Caco-2 (cell line): Measurements from ENCODE around the gene CDK5RAP3. TPM values are rescaled to one million over a fixed set of nuclear protein-coding genes. Genes with fewer than 3 reads are reported as not detected.
"Not testable (repeated sequence)": the region's sequence is repeated elsewhere in the genome, so short reads cannot be mapped to it uniquely, and the experiment has no call there.

Experiments
- BruUV-seq: library from RNA; stranded (reverse); fragments of 400-500 nt; replicated peaks from 2 replicates; lab custom pipeline; 2021; lab: Mats Ljungman, UMichigan
- CTCF ChIA-PET: fragments of 300-600 bp; sonication (Branson Sonifier 250); formaldehyde crosslinking; loops from one replicate; lab custom pipeline; 2022; ENCODE audit warnings: antibody characterized with exemption; lab: Charles Lee
- POLR2A ChIA-PET: fragments of 300-600 bp; sonication (Branson Sonifier 250); formaldehyde crosslinking; loops from one replicate; lab custom pipeline; 2022; ENCODE audit warnings: antibody characterized with exemption; lab: Charles Lee
- DNase-seq, 2 experiments: peaks; one replicate each; pipeline versions ENCODE4 v3.0.0 to v3.0.0-alpha.2; 2020 to 2022
- H3K27me3 ChIP-seq: replicated peaks from 2 replicates; pipeline ENCODE4 v1.6.0; 2011; ENCODE audit warnings: low read length; ENCODE audit not compliant: control insufficient read depth, insufficient read depth
- H3K36me3 ChIP-seq: 2 replicates; pipeline ENCODE4 v1.5.1; 2011; ENCODE audit warnings: low read length; ENCODE audit not compliant: control insufficient read depth, insufficient read depth
- H3K4me1 ChIP-seq: fragments of 250-450 bp; sonication (Bioruptor Pico); 2 replicates; pipeline ENCODE4 v1.5.1; 2020; ENCODE audit warnings: mild to moderate bottlenecking
- H3K4me3 ChIP-seq: 2 replicates; pipeline ENCODE4 v1.5.1; 2011; ENCODE audit warnings: low read depth, mild to moderate bottlenecking, control low read depth, low read length
- H3K9me3 ChIP-seq: fragments of 250-450 bp; sonication (Bioruptor Pico); 2 replicates; pipeline ENCODE4 v1.5.1; 2020; ENCODE audit warnings: mild to moderate bottlenecking, moderate library complexity
- H3K27ac Mint-ChIP-seq: one replicate; pipeline ENCODE4 v1.8.0; 2022; ENCODE audit warnings: mixed read lengths; ENCODE audit not compliant: unreplicated experiment
- H3K27me3 Mint-ChIP-seq: one replicate; pipeline ENCODE4 v1.8.0; 2022; ENCODE audit warnings: mixed read lengths; ENCODE audit not compliant: insufficient read depth, unreplicated experiment
- H3K36me3 Mint-ChIP-seq: one replicate; pipeline ENCODE4 v1.8.0; 2022; ENCODE audit warnings: mild to moderate bottlenecking, mixed read lengths; ENCODE audit not compliant: insufficient read depth, unreplicated experiment
- H3K4me1 Mint-ChIP-seq: one replicate; pipeline ENCODE4 v1.8.0; 2022; ENCODE audit warnings: low read depth, mixed read lengths; ENCODE audit not compliant: unreplicated experiment
- H3K4me3 Mint-ChIP-seq: one replicate; pipeline ENCODE4 v1.8.0; 2022; ENCODE audit warnings: mild to moderate bottlenecking, moderate library complexity, mixed read lengths; ENCODE audit not compliant: unreplicated experiment
- H3K9me3 Mint-ChIP-seq: one replicate; pipeline ENCODE4 v1.8.0; 2022; ENCODE audit warnings: mixed read lengths; ENCODE audit not compliant: unreplicated experiment
- CTCF ChIP-seq, 2 experiments: fragments of 200-600 bp in 1 of 2; IDR thresholded peaks; 1 replicate in 1 of 2; 2 replicates in 1 of 2; pipeline versions ENCODE4 v1.5.1 to v1.8.0; 2011 to 2022; ENCODE audit warnings: antibody characterized with exemption in 1 of 2, control low read depth in 1 of 2, inconsistent platforms in 1 of 2, low read depth in 1 of 2, low read length in 1 of 2, mild to moderate bottlenecking in 1 of 2, moderate library complexity in 1 of 2; ENCODE audit not compliant: insufficient read depth in 1 of 2, severe bottlenecking in 1 of 2, unreplicated experiment in 1 of 2
- intact Hi-C: fragments of 100-400 bp; cut with micrococcal nuclease; formaldehyde crosslinking; loops from one replicate; pipeline ENCODE4 v1.10.0; 2022; ENCODE audit not compliant: unreplicated experiment
- total RNA-seq: library from RNA; stranded (reverse); gene quantifications from 2 replicates; pipeline ENCODE4 v1.2.3, GENCODE V29; 2022

The CDK5RAP3 gene
- total RNA-seq, 1 experiment from 2014 or later = 425 TPM

DNA sequence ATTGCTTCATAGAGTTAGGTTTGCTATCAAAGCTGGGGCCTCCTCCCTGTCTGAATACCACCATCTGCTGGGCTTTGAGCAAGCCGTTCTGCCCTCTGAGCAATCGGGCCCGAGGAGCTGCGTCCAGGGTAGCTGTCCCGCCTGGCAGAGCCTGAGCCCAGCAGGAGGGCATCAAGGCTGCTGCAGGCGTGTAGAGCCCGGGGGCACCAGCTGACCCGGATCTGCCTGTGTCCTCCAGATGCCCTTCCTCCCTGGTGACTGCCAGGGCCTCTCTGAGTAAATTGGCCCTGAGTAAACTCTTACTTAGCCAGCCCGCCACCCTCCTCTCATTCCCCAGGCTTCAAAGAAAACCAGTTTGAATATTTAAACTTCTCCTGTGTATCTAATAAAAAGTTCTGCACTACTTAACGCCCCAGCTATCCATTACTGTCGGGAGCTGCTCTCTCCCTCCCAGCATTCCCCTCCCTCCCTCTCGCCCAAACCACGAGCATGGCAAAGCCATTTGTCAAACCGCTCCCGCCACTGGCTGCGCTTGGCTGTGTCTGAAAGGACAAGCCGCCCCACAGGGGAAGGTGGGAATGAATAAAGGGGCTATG is 16.4 kb downstream of the CDK5RAP3 start:
- no peaks in the 10 kb centered on the region for H3K4me1 ChIP-seq
- no peak overlapping the region for H3K4me3 ChIP-seq
- H3K4me3 Mint-ChIP-seq = no peak overlapping the region
- CTCF ChIA-PET = interaction anchor here (1.6 to 1.7 kb wide), 2 partner anchors 16 to 31 kb away, joined by 9 to 19 read pairs; partner anchors contain the start of gene CDK5RAP3
- peak in 1 of 2 experiments; percentile 8 for TF ChIP-seq CTCF (IDR thresholded peaks at IDR 0.05; ENCODE audit: insufficient read depth in 1 of 2, low read depth in 1 of 2, low read length in 1 of 2, severe bottlenecking in 1 of 2, unreplicated experiment in 1 of 2)
- POLR2A ChIA-PET = interaction anchor here (1.0 kb wide), 1 partner anchor 15 kb away, joined by 3 read pairs; no protein-coding TSS in a partner anchor
- BruUV-seq = no TSS peak
- H3K36me3 Mint-ChIP-seq = peaks cover 19% of the 10 kb centered on the region
- intact Hi-C loops = no loop called here
- no peak overlapping the region for H3K27ac Mint-ChIP-seq
- H3K36me3 ChIP-seq = peaks cover 7% of the 10 kb centered on the region; the same call in 1 of the 2 replicates
- no peaks in the 10 kb centered on the region for H3K27me3 Mint-ChIP-seq
- H3K4me1 Mint-ChIP-seq = peaks cover 7% of the 10 kb centered on the region
- no peak for DNase-seq
- H3K9me3 Mint-ChIP-seq = no peaks in the 10 kb centered on the region
- H3K27me3 ChIP-seq = no peaks in the 10 kb centered on the region
- H3K9me3 ChIP-seq = no peaks in the 10 kb centered on the region

DNA sequence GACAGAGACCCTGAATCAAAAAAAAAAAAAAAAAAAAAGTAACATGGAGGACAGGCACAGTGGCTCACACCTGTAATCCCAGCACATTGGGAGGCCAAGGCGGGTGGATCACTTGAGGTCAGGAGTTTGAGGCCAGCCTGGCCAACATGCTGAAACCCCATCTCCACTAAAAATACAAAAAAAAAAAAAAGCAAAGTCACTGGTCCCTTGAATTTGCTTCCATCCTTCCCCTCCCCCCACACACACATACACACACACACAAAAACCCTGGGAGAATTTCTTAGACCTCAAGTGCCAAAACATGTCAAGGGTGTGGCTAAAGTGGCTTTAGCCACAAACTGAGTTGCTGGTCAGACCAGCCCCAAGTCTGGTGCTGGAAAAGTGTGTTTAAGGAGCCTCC is 17.5 kb downstream of the CDK5RAP3 start:
- H3K27me3 Mint-ChIP-seq, H3K36me3 ChIP-seq, H3K9me3 ChIP-seq, H3K27ac Mint-ChIP-seq, H3K4me3 ChIP-seq, H3K4me1 Mint-ChIP-seq, intact Hi-C loops, H3K27me3 ChIP-seq, DNase-seq, H3K4me3 Mint-ChIP-seq, CTCF ChIA-PET, POLR2A ChIA-PET, H3K9me3 Mint-ChIP-seq, BruUV-seq, H3K4me1 ChIP-seq: not testable (repeated sequence)
- H3K36me3 Mint-ChIP-seq = peaks cover 14% of the 10 kb centered on the region

DNA sequence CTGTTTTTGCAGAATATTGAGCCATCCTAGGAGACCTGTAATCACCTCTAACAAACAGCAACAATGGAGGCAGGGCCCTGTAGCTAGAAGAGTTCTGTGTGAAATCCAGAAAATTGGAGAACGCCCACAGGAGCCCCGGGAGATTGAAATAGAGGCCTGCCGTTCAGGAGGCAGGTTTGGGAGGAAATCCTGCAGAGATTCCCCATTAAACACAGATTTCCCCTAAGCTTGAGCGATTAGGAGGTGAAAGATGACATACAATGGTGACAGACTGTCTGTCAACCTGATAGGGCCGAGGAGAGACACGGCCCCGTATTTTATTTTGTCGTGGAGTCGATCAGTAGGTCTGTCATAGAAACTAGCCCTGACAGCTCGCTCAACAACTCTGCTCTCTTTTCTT is 18.2 kb downstream of the CDK5RAP3 start:
- H3K9me3 Mint-ChIP-seq = no peaks in the 10 kb centered on the region
- Histone ChIP-seq H3K4me1 (no peaks in the 10 kb centered on the region), H3K4me3 (no peak overlapping the region), H3K9me3 (no peaks in the 10 kb centered on the region), H3K27me3 (no peaks in the 10 kb centered on the region), H3K36me3 (no peaks in the 10 kb centered on the region)
- no TSS peak for BruUV-seq
- no peak for DNase-seq
- no peak overlapping the region for H3K27ac Mint-ChIP-seq
- POLR2A ChIA-PET = interaction anchor here (1.1 kb wide), 1 partner anchor 18 kb away, joined by 5 read pairs; the partner anchor contains the start of gene CDK5RAP3
- no peak overlapping the region for H3K4me3 Mint-ChIP-seq
- H3K4me1 Mint-ChIP-seq = peaks cover 7% of the 10 kb centered on the region
- intact Hi-C loops = no loop called here
- H3K27me3 Mint-ChIP-seq = peaks cover 2% of the 10 kb centered on the region
- peaks cover 14% of the 10 kb centered on the region for H3K36me3 Mint-ChIP-seq
- CTCF ChIA-PET = interaction anchor here (0.9 to 1.4 kb wide), 2 partner anchors 22 to 37 kb away, joined by 4 read pairs; no protein-coding TSS in a partner anchor
- no peak for TF ChIP-seq CTCF (IDR thresholded peaks at IDR 0.05; ENCODE audit: insufficient read depth in 1 of 2, low read depth in 1 of 2, low read length in 1 of 2, severe bottlenecking in 1 of 2, unreplicated experiment in 1 of 2)
